ENCODE results near the gene AHRR.

- no peak for TF ChIP-seq CTCF (conservative IDR thresholded peaks at IDR 0.05; ENCODE audit: low read depth in 2 of 2)
- no peak for TF ChIP-seq EZH2phosphoT487 (IDR thresholded peaks at IDR 0.05; ENCODE audit: unreplicated experiment)
- TF ChIP-seq CREB1 (CRISPR knock-in tag; IDR thresholded peaks at IDR 0.05; ENCODE audit: low read depth): no peak
- TF ChIP-seq POLR2AphosphoS5 (IDR thresholded peaks at IDR 0.05; ENCODE audit: low read depth): no peak
- TF ChIP-seq REST (IDR thresholded peaks at IDR 0.05; ENCODE audit: unreplicated experiment): no peak
- no peak for TF ChIP-seq JUNB (IDR thresholded peaks at IDR 0.05; ENCODE audit: unreplicated experiment)
- TF ChIP-seq EZH2 (IDR thresholded peaks at IDR 0.05; ENCODE audit: low read depth, unreplicated experiment): no peak
Measured at GRCh38 chr5:403995-404394, 82.5 kb downstream of the AHRR start.
